Body of pancreas (tissue), 4 donors: ENCODE measurements around the gene SSR1.

Experiments used
- CTCF ChIP-seq, 7 experiments: fragments of 450-650 bp in 4 of 7; fragments of 200-600 bp in 3 of 7; sonication (generic) in 3 of 7; IDR thresholded peaks; one replicate each; pipeline ENCODE4 v1.5.1; 2016 to 2019; ENCODE audit warnings: antibody characterized with exemption in 7 of 7
- POLR2A ChIP-seq, 3 donors: fragments of 450-650 bp; IDR thresholded peaks; one replicate each; pipeline ENCODE4 v1.6.1; 2016; ENCODE audit warnings: antibody characterized with exemption in 3 of 3, mild to moderate bottlenecking in 2 of 3

DNA sequence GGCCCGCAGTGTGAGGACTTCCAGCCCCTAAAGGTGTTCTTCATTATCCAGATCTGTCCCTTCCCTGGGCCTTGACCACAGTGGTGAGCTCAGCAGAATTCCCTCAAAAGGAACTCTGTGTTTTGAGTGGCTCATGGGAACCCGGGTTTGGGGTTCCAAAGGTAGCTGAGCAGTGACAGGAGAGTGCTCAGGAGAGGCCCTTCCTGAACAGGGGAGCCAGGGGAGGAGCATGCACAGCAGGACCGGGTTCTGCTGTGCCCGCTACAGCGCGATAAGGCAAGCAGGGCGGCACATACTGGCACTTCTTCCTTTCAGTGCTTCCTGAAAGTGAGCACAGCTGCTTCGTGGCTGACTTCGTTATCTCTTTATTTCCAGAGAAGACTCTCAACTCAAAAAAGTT is 88.3 kb downstream of the SSR1 start:
- no peak for TF ChIP-seq CTCF (IDR thresholded peaks at IDR 0.05)
- TF ChIP-seq POLR2A (IDR thresholded peaks at IDR 0.05), result no peak
